Mammary epithelial cell (primary cell): ENCODE data around the gene SERPINI2.
"Not testable (repeated sequence)": the region's sequence is repeated elsewhere in the genome, so short reads cannot be mapped to it uniquely, and the experiment has no call there.

Experiments used
- EZH2 ChIP-seq: IDR thresholded peaks from 2 replicates; pipeline ENCODE4 v1.6.1; 2012; ENCODE audit warnings: low read length, inconsistent platforms, borderline replicate concordance
- TF ChIP-seq, protein P1 (sequence below), 2 donors: IDR thresholded peaks in 1 of 2; conservative IDR thresholded peaks in 1 of 2; 2 replicates each; pipeline ENCODE4 v1.5.1; 2011 to 2012; ENCODE audit warnings: inconsistent platforms in 2 of 2, low read length in 2 of 2, mild to moderate bottlenecking in 2 of 2, control low read depth in 1 of 2, low read depth in 1 of 2; ENCODE audit not compliant: insufficient read depth in 1 of 2; ENCODE audit errors: extremely low read depth in 1 of 2

GRCh38 chr3:167422396-167422795, 51.4 kb downstream of the SERPINI2 start:
- TF ChIP-seq EZH2 = not testable (repeated sequence)
- TF ChIP-seq, protein P1, sequence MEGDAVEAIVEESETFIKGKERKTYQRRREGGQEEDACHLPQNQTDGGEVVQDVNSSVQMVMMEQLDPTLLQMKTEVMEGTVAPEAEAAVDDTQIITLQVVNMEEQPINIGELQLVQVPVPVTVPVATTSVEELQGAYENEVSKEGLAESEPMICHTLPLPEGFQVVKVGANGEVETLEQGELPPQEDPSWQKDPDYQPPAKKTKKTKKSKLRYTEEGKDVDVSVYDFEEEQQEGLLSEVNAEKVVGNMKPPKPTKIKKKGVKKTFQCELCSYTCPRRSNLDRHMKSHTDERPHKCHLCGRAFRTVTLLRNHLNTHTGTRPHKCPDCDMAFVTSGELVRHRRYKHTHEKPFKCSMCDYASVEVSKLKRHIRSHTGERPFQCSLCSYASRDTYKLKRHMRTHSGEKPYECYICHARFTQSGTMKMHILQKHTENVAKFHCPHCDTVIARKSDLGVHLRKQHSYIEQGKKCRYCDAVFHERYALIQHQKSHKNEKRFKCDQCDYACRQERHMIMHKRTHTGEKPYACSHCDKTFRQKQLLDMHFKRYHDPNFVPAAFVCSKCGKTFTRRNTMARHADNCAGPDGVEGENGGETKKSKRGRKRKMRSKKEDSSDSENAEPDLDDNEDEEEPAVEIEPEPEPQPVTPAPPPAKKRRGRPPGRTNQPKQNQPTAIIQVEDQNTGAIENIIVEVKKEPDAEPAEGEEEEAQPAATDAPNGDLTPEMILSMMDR (conservative IDR thresholded peaks at IDR 0.05 in 1 of 2, IDR thresholded peaks at IDR 0.05 in 1 of 2; ENCODE audit: extremely low read depth in 1 of 2, insufficient read depth in 1 of 2, low read depth in 1 of 2, low read length in 2 of 2) = not testable (repeated sequence)
